DOHH2 (cell line): Measurements from ENCODE around the gene MED12L.

Source experiments
- H3F3A ChIP-seq: fragments of 200-600 bp; sonication (generic), shearing (Covaris generic); 2 replicates; pipeline ENCODE4 v1.6.0; 2016; ENCODE audit warnings: antibody characterized with exemption, mild to moderate bottlenecking; ENCODE audit not compliant: control insufficient read depth, insufficient read depth
- H3K27ac ChIP-seq: fragments of 200-600 bp; sonication (generic); 2 replicates; pipeline ENCODE4 v1.5.1; 2014; ENCODE audit warnings: low read depth, mild to moderate bottlenecking, low read length, moderate library complexity
- H3K27me3 ChIP-seq: fragments of 200-600 bp; sonication (generic); 2 replicates; pipeline ENCODE4 v1.6.1; 2014; ENCODE audit warnings: mild to moderate bottlenecking, low read length, mixed read lengths; ENCODE audit not compliant: control insufficient read depth
- H3K36me3 ChIP-seq: fragments of 200-600 bp; sonication (generic); 2 replicates; pipeline ENCODE4 v1.6.1; 2014; ENCODE audit warnings: mild to moderate bottlenecking, low read length, moderate library complexity, mixed read lengths; ENCODE audit not compliant: control insufficient read depth
- H3K4me1 ChIP-seq: fragments of 200-600 bp; sonication (generic); 2 replicates; pipeline ENCODE4 v1.6.1; 2014; ENCODE audit warnings: mild to moderate bottlenecking, low read length, mixed read lengths; ENCODE audit not compliant: control insufficient read depth
- H3K4me2 ChIP-seq: fragments of 200-600 bp; sonication (generic); 2 replicates; pipeline ENCODE4 v1.6.0; 2014; ENCODE audit warnings: mild to moderate bottlenecking, low read length, moderate library complexity
- H3K4me3 ChIP-seq: fragments of 200-600 bp; sonication (generic); 2 replicates; pipeline ENCODE4 v1.5.1; 2014; ENCODE audit warnings: mild to moderate bottlenecking, low read length, mixed read lengths
- H3K79me2 ChIP-seq: fragments of 200-600 bp; sonication (generic); 2 replicates; pipeline ENCODE4 v1.6.1; 2014; ENCODE audit warnings: mild to moderate bottlenecking, low read length, mixed read lengths; ENCODE audit not compliant: control insufficient read depth
- H3K9me2 ChIP-seq: fragments of 200-600 bp; sonication (generic); replicated peaks from 2 replicates; pipeline ENCODE4 v1.6.1; 2014; ENCODE audit warnings: mild to moderate bottlenecking, low read length, mixed read lengths; ENCODE audit not compliant: control insufficient read depth
- H3K9me3 ChIP-seq: fragments of 200-600 bp; sonication (generic); 2 replicates; pipeline ENCODE4 v1.6.1; 2014; ENCODE audit warnings: antibody characterized with exemption, low read length, mixed read lengths; ENCODE audit not compliant: control insufficient read depth, insufficient read depth
- H4K20me1 ChIP-seq: fragments of 200-600 bp; sonication (generic); 2 replicates; pipeline ENCODE4 v1.6.0; 2014; ENCODE audit warnings: low read depth, mild to moderate bottlenecking, antibody characterized with exemption, low read length, moderate library complexity; ENCODE audit not compliant: control insufficient read depth, insufficient read depth
- EZH2phosphoT487 ChIP-seq: fragments of 200-600 bp; sonication (generic); IDR thresholded peaks from 2 replicates; pipeline ENCODE4 v1.6.1; 2017; ENCODE audit warnings: borderline replicate concordance, mild to moderate bottlenecking, antibody characterized with exemption, low read length, moderate library complexity, mixed read lengths
- TF ChIP-seq, protein P1 (sequence below): fragments of 200-600 bp; sonication (generic); IDR thresholded peaks from one replicate; pipeline ENCODE4 v1.5.1; 2014; ENCODE audit warnings: antibody characterized with exemption, mild to moderate bottlenecking, low read depth, low read length; ENCODE audit not compliant: poor library complexity, severe bottlenecking

Gene MED12L

DNA sequence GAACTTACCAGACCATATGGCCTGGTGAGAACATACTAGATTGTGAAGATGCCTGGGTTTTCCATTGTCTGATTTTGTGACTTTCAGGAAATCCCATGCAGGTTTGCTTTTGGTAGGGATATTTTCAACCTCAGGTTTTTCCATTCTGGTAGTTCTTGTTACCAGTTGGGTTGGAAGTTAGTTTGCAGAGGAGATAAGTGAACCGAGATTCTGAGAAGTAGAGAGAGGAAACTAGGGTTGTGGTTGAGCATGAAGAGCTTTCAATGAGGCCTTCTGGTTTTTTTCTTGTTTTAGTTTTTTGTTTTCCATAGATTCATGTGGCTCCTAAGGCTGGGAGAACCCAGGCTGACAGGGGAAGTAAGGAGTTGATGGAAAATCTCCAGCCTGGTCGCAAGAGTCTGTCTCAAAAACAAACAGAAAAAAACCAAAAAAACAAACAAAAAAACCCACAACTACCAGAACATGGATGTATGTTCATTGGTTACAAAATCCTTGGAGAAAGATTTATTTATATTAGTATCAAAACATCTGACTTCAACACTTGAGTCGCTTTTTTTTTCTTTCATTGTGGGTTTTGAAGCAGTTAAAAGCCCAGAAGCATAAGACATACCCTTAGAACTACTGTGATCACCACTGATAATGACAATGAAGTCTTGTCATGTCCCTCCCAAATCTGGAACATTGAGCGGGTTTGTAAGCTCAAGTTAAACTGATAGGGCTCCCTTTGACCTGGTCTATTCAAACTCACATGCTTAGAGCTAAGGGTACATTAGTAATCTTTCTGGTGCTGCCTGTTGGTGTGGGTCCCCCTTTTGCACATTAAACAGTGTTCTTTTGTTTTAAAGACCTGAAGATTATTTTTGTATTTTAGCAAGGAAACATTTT is 114.3 kb downstream of the MED12L start:
- no peaks in the 10 kb centered on the region for H3K9me3 ChIP-seq
- H3K36me3 ChIP-seq, result no peaks in the 10 kb centered on the region
- H4K20me1 ChIP-seq, result no peaks in the 10 kb centered on the region
- no peak overlapping the region for H3K4me3 ChIP-seq
- no peaks in the 10 kb centered on the region for H3K27me3 ChIP-seq
- H3K27ac ChIP-seq, result no peak overlapping the region
- no peak overlapping the region for H3K4me2 ChIP-seq
- H3K79me2 ChIP-seq, result no peaks in the 10 kb centered on the region
- no peaks in the 10 kb centered on the region for H3K4me1 ChIP-seq
- H3K9me2 ChIP-seq, result no peaks in the 10 kb centered on the region
- TF ChIP-seq, protein P1, sequence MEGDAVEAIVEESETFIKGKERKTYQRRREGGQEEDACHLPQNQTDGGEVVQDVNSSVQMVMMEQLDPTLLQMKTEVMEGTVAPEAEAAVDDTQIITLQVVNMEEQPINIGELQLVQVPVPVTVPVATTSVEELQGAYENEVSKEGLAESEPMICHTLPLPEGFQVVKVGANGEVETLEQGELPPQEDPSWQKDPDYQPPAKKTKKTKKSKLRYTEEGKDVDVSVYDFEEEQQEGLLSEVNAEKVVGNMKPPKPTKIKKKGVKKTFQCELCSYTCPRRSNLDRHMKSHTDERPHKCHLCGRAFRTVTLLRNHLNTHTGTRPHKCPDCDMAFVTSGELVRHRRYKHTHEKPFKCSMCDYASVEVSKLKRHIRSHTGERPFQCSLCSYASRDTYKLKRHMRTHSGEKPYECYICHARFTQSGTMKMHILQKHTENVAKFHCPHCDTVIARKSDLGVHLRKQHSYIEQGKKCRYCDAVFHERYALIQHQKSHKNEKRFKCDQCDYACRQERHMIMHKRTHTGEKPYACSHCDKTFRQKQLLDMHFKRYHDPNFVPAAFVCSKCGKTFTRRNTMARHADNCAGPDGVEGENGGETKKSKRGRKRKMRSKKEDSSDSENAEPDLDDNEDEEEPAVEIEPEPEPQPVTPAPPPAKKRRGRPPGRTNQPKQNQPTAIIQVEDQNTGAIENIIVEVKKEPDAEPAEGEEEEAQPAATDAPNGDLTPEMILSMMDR, result no peak
- no peak for TF ChIP-seq EZH2phosphoT487
- no peaks in the 10 kb centered on the region for H3F3A ChIP-seq

DNA sequence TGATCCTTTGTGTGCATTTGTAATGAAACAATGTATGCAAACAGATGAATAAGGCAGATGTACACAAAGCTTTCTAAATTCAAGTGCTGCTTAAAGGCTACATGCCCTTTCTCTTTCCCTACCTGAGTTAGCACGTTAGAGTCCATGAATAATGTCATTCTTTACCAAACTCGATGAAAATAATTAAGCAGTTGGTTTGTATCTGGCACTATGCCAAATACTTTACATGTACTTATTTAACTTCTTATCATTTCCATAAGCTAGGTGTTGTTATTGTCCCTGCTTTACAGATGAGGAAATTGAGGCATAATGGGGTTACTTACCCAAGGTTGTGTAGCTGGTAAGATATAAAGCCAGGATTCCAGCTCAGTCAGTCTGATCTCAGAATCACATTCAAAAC is 115.1 kb downstream of the MED12L start:
- H3K9me3 ChIP-seq, result no peaks in the 10 kb centered on the region
- H3K27me3 ChIP-seq, result no peaks in the 10 kb centered on the region
- no peak overlapping the region for H3K4me2 ChIP-seq
- no peaks in the 10 kb centered on the region for H3K4me1 ChIP-seq
- no peaks in the 10 kb centered on the region for H3K79me2 ChIP-seq
- H3K27ac ChIP-seq, result no peak overlapping the region
- H3K4me3 ChIP-seq, result no peak overlapping the region
- H3F3A ChIP-seq, result no peaks in the 10 kb centered on the region
- no peaks in the 10 kb centered on the region for H3K9me2 ChIP-seq
- H3K36me3 ChIP-seq, result no peaks in the 10 kb centered on the region
- no peak for TF ChIP-seq EZH2phosphoT487
- TF ChIP-seq, protein P1, result no peak
- no peaks in the 10 kb centered on the region for H4K20me1 ChIP-seq

DNA sequence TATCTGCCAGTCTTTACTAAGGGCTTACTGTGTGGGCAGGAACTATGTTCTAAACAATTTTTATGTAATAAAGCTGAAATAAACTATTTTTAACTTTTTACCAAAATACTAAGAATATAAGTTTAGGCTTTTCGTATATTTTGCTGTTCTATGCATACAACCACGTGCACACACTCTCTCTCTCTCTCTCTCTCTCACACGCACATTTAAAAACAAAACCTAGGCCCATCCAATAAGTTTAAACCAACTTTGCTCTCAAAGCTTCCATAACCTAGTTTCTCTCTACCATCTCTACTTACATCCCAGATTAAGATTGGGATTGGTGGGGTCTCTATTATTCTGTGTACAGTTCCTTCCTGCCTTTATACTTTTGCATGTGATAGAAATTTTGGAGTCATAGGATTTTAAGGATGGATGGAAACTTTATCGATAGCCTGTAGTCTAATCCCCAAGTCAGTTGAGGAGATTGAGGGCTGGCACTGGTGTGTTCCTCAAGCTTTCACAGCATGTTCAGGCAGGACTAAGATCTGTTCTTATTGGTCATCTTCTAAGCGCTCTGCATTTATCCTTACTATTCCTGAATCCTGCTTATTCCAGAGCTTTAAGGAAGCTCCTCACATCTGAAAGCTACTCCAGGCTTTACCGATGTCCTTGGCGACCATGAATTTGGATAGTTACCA is 115.7 kb downstream of the MED12L start:
- no peak overlapping the region for H3K4me3 ChIP-seq
- H3K4me1 ChIP-seq, result no peaks in the 10 kb centered on the region
- no peak overlapping the region for H3K4me2 ChIP-seq
- H3K79me2 ChIP-seq, result no peaks in the 10 kb centered on the region
- H3K36me3 ChIP-seq, result no peaks in the 10 kb centered on the region
- H4K20me1 ChIP-seq, result no peaks in the 10 kb centered on the region
- H3K9me2 ChIP-seq, result no peaks in the 10 kb centered on the region
- TF ChIP-seq EZH2phosphoT487, result no peak
- TF ChIP-seq, protein P1, result no peak
- H3F3A ChIP-seq, result no peaks in the 10 kb centered on the region
- H3K27me3 ChIP-seq, result no peaks in the 10 kb centered on the region
- no peak overlapping the region for H3K27ac ChIP-seq
- no peaks in the 10 kb centered on the region for H3K9me3 ChIP-seq
